BJ (cell line): ENCODE results near the gene PARP11. TPM values are rescaled to one million over a fixed set of nuclear protein-coding genes. Genes with fewer than 3 reads are reported as not detected.

Experiments
- CTCF ChIA-PET: fragments of 350-600 bp; formaldehyde crosslinking; extraction: SDS; loops from one replicate; lab custom pipeline; 2021; ENCODE audit warnings: antibody characterized with exemption, inconsistent platforms; lab: Yijun Ruan, JAX
- POLR2A ChIA-PET: fragments of 300-600 bp; sonication (Branson Sonifier 250); formaldehyde crosslinking; extraction: SDS; loops from one replicate; lab custom pipeline; 2021; ENCODE audit warnings: antibody characterized with exemption; lab: Charles Lee
- DNase-seq: peaks from one replicate; pipeline ENCODE4 v3.0.0-alpha.2; 2011; ENCODE audit warnings: low read depth
- H3K27me3 ChIP-seq: 2 replicates; pipeline ENCODE4 v1.6.0; 2011; ENCODE audit warnings: low read length; ENCODE audit not compliant: control insufficient read depth, insufficient read depth
- H3K36me3 ChIP-seq: 2 replicates; pipeline ENCODE4 v1.5.1; 2011; ENCODE audit warnings: low read length; ENCODE audit not compliant: control insufficient read depth, insufficient read depth
- H3K4me3 ChIP-seq: 2 replicates; pipeline ENCODE4 v1.5.1; 2011; ENCODE audit warnings: low read depth, mild to moderate bottlenecking, control low read depth, low read length
- polyA plus RNA-seq: library from polyadenylated mRNA; depleted of rRNA; stranded (reverse); fragments of >200 nt; gene quantifications from 2 replicates; pipeline ENCODE4 v1.2.3, GENCODE V29; 2011
- TF ChIP-seq, protein P1 (sequence below): IDR thresholded peaks from 2 replicates; pipeline ENCODE4 v1.5.1; 2011; ENCODE audit warnings: low read depth, mild to moderate bottlenecking, control low read depth, inconsistent platforms, low read length, moderate library complexity; ENCODE audit not compliant: insufficient read depth

Gene PARP11
- polyA plus RNA-seq, 1 experiment: 3.4 TPM

DNA sequence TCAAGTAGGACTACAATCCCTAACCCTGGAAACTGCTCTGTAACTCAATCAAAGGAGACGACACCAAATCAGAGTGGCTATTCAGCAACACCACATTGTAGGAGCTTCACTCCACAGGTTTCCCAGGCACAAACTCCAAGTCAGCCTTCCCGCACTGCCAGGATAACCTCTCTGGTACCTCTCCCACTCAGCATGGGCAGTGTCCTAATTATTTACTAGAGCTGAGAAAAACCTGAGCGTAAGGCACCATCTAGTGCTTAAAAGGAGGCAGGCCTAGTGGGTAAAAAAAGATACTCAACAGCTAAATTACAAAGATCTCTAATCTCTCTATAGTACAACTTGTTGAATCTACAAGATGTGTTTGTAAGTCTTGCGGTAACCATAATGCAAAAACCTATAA is 36.1 kb downstream of the PARP11 start:
- H3K36me3 ChIP-seq: no peaks in the 10 kb centered on the region
- ChIA-PET POLR2A (no interaction called here), CTCF (no interaction called here)
- H3K4me3 ChIP-seq: no peak overlapping the region
- DNase-seq: no peak
- TF ChIP-seq, protein P1, sequence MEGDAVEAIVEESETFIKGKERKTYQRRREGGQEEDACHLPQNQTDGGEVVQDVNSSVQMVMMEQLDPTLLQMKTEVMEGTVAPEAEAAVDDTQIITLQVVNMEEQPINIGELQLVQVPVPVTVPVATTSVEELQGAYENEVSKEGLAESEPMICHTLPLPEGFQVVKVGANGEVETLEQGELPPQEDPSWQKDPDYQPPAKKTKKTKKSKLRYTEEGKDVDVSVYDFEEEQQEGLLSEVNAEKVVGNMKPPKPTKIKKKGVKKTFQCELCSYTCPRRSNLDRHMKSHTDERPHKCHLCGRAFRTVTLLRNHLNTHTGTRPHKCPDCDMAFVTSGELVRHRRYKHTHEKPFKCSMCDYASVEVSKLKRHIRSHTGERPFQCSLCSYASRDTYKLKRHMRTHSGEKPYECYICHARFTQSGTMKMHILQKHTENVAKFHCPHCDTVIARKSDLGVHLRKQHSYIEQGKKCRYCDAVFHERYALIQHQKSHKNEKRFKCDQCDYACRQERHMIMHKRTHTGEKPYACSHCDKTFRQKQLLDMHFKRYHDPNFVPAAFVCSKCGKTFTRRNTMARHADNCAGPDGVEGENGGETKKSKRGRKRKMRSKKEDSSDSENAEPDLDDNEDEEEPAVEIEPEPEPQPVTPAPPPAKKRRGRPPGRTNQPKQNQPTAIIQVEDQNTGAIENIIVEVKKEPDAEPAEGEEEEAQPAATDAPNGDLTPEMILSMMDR: no peak
- no peaks in the 10 kb centered on the region for H3K27me3 ChIP-seq

- TF ChIP-seq, protein P1: no peak
- ChIA-PET POLR2A (no interaction called here), CTCF (no interaction called here)
- Histone ChIP-seq H3K4me3 (no peak overlapping the region), H3K27me3 (no peaks in the 10 kb centered on the region), H3K36me3 (no peaks in the 10 kb centered on the region)
- DNase-seq: no peak
Measured at GRCh38 chr12:3836641-3837040, 36.6 kb downstream of the PARP11 start.

- no peaks in the 10 kb centered on the region for H3K27me3 ChIP-seq
- ChIA-PET CTCF (no interaction called here), POLR2A (no interaction called here)
- no peak for DNase-seq
- no peaks in the 10 kb centered on the region for H3K36me3 ChIP-seq
- TF ChIP-seq, protein P1: no peak
- H3K4me3 ChIP-seq: no peak overlapping the region
Measured at GRCh38 chr12:3835914-3836313, 37.3 kb downstream of the PARP11 start.

GRCh38 chr12:3834774-3835173 is 38.4 kb downstream of the PARP11 start:
- no peak overlapping the region for H3K4me3 ChIP-seq
- ChIA-PET POLR2A (no interaction called here), CTCF (interaction anchor here (0.9 kb wide), 1 partner anchor 30 kb away, joined by 3 read pairs; no protein-coding TSS in a partner anchor)
- DNase-seq: no peak
- TF ChIP-seq, protein P1: no peak
- no peaks in the 10 kb centered on the region for H3K36me3 ChIP-seq
- no peaks in the 10 kb centered on the region for H3K27me3 ChIP-seq

GRCh38 chr12:3833670-3834310 is 39.4 kb downstream of the PARP11 start:
- ChIA-PET CTCF (no interaction called here), POLR2A (no interaction called here)
- Histone ChIP-seq H3K27me3 (no peaks in the 10 kb centered on the region), H3K4me3 (no peak overlapping the region), H3K36me3 (no peaks in the 10 kb centered on the region)
- DNase-seq: no peak
- TF ChIP-seq, protein P1: no peak
